Ureter (tissue), 1 donor: ENCODE data around the gene ARHGEF10L. TPM values are rescaled to one million over a fixed set of nuclear protein-coding genes. Genes with fewer than 3 reads are reported as not detected.

ENCODE experiments used
- DNase-seq: peaks from one replicate; pipeline ENCODE4 v3.0.0-alpha.2; 2020; ENCODE audit warnings: low spot score
- total RNA-seq: library from RNA; stranded (reverse); gene quantifications from one replicate; pipeline ENCODE4 v1.2.4, GENCODE V29; 2023
- donor health status: DM: yes; HTN: yes; CAD: no.

ARHGEF10L gene
- total RNA-seq, 1 donor from 2014 or later, result 166 TPM

DNA sequence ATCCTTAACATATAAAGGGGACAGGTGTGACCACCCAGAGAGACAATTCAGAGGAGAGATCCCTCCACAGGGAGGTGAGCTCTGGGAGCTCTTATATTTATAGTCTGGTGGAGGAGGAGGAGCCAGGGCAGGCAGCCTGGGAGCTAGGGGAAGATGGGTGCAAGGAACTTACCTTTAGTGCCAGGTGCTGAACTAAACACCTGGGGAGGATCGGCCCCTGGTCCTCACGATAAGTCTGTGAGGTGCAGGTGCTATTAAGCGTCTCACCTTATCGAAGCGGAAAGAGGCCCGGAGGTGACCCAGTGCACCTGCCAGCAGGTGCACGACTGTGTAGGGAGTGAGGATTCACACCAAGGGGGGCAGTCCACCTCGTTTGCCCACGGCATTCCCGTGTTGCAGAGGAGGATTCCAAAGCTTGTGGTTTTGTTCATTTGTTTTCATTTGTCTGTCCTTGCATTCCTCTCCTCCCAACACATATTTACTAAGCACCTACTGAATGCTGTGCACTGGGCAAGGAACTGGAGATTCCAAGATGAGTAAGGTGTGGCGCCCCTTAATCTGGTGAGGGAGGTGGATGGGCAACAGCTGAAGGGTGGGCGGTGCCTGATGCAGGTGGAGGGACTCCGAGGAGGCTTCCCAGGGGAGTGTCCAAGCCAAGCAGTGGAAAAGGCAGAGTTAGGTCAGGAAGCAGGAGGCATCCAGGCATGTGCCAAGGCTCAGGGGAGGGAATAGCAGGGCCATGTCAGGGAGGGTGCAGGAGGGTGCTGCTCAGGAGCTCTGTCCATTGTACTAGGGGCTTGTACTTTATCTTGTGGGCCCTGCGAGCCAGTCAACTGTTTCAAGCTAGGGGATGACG, 11.5 kb downstream of the ARHGEF10L start:
- DNase-seq, result no peak

GRCh38 chr1:17551755-17552234, 12.3 kb downstream of the ARHGEF10L start:
- DNase-seq, result peak; percentile 62

DNA sequence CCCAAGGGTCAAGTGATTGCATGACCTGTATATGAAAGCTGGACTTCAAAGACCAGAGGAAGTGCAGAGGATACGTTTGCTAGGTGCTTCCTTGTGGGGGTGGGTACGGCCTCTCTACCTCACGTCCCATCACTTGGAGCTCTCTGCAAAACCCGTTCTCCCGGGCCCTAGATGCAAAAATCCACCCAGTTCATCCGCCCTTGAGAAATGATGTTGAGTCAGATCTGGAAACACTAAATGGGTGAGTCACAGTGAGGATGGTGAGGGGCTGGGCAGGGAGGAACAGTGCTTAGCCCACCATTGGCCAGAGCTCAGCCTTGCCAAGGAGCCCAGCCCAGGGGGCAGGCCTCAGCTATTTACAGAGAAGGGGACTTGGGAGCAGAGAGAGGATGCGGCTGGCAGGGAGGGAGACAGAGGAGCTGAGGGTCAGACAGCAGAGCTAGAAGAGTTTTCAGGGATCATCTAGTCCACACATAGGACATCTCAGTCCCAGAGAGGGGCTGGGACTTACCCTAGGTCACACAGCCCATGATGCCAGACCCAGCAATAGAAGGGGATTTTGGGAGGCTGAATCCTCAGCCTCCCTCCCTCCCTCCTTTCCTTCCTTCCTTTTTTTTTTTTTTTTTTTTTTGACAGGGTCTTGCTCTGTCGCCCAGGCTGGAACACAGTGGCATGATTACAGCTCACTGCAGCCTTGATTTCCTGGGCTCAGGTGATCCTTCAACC, 14.6 kb downstream of the ARHGEF10L start:
- peak; percentile 83 for DNase-seq

DNA sequence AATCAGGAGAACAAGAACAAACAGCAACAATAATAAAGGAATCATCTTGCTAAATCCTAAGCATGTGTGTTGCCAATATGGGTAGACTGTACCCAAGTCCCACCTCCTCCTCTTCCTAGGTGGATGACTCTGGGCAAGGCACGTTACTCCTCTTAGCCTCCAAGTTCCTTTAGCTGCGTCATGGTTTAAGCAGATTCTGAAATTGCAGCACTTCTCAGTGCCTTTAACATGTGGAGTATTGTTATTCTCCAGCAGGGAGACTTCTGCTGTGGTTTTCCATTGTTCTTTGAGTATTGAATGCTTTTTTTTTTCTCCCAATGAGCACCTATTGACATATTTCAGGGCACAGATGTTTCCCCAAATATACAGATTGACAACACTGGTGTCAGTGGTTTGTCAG, 15.5 kb downstream of the ARHGEF10L start:
- no peak for DNase-seq

DNA sequence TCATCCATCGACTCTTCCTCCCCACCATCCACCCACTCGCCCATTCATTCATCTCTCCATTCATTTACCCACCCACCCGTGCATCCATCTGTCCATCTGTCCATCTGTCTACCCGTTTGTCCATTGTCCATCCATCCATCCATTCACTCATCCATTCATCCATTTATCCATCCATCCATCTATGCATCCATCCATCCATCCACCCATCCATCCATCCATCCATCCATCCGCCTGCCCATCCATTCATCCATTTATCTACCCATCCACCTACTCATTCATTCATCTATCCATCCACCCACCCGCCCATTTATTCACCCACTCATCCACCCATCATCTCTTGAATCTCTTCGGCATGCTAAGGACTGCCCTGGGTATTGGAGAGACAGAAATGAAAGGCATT, 18.5 kb downstream of the ARHGEF10L start:
- DNase-seq, result no peak

GRCh38 chr1:17558541-17558940, 19.0 kb downstream of the ARHGEF10L start:
- no peak for DNase-seq

GRCh38 chr1:17558954-17559614, 19.6 kb downstream of the ARHGEF10L start:
- no peak for DNase-seq

DNA sequence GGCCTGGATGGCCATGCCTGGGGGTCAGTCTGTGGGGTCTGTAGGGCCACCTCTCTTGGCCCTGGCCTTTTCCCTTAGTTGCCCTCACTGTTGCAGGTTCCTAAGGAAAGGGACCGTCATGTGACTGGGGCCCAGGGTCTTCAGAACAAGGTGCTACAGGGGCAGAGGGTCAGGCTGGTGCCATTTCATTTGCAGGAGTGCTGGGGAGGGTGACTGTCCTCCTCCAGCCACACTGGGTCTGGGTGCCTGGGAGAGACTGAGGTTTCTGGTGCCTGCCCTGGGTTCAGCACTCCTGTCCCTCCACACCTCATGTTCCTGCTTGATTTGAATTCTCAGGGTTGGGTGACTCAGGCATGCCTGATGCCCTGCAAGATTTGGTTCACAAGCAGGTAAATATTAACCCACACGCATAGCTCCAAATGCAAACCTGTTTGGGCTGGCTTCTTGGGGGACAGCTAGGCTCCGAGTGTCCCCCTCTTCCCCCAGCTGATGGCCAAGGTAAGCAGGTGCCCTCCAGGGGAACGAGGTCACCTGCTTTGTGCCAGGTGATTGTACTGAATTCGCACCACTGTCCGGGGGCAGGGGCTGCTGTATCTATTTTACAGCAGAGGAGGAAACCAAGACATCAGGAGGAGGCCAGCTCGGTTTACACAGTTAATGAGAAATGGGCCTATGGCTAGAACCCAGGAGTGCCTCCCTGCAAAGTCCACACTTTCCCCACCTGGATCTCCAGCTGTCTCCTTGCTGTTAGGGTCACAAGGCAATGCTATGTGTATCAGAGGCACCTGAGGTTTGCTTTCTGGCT, 20.3 kb downstream of the ARHGEF10L start:
- peak; percentile 81 for DNase-seq

- DNase-seq, result no peak
Measured at GRCh38 chr1:17561247-17561548, 21.7 kb downstream of the ARHGEF10L start.

DNA sequence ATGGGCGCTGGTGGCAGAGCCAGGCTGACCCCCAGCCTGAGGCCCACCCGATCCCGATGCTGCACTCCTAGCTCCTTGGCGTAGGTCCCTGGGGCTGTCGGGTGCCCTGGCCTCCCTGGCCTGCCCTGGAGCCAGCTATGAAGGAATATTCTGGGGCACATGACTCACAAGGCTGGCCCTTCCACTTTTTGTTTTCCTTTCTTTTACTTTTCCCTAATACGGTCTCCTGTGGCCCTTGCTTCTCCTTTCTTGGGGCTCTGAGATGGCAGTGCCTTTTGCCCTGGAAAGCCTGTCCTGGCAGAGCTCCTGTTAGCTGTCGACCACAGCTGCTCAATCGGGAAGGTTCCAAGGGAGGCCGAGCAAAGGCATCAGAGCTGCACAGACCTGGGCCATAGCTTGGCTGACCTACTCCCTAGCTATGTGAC, 22.1 kb downstream of the ARHGEF10L start:
- peak; percentile 79 for DNase-seq

- no peak for DNase-seq
Measured at GRCh38 chr1:17562375-17562774, 22.9 kb downstream of the ARHGEF10L start.

DNA sequence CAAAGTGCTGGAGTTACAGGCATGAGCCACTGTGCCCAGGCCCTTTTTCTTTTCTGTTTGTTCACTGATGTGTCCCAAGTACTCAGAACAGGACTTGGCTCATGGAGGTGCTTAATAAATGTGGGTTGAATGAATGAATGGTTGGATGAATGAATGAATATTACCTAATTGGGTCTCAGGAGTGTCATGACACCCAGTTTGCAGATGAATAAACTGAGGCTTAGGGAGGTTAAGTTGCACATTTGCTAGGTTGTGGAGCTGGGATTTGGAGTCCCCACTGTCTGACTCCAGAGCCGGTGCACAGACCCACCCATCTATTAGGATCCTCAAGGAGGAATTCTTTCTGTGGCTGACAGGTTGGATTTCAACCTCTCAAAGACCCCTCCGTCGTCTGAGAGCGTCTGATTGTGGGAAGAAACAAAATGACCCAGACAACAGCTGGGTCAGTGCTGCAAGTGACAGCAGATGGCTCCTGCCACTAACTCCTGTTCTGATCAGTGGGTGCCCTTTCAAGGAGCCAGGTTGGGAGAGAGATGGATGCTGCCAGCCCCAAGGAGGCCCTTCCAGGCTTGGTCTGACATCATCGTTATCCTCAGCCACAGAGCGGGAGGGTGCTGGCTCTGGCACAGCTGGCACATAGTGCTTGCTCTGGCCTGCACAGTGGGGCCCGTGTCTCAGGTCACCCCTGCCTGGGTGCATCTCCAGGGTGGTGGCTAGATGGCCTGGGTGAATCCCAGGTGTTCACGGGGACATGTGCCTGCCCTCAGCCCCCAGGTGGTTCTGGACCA, 24.2 kb downstream of the ARHGEF10L start:
- no peak for DNase-seq

DNA sequence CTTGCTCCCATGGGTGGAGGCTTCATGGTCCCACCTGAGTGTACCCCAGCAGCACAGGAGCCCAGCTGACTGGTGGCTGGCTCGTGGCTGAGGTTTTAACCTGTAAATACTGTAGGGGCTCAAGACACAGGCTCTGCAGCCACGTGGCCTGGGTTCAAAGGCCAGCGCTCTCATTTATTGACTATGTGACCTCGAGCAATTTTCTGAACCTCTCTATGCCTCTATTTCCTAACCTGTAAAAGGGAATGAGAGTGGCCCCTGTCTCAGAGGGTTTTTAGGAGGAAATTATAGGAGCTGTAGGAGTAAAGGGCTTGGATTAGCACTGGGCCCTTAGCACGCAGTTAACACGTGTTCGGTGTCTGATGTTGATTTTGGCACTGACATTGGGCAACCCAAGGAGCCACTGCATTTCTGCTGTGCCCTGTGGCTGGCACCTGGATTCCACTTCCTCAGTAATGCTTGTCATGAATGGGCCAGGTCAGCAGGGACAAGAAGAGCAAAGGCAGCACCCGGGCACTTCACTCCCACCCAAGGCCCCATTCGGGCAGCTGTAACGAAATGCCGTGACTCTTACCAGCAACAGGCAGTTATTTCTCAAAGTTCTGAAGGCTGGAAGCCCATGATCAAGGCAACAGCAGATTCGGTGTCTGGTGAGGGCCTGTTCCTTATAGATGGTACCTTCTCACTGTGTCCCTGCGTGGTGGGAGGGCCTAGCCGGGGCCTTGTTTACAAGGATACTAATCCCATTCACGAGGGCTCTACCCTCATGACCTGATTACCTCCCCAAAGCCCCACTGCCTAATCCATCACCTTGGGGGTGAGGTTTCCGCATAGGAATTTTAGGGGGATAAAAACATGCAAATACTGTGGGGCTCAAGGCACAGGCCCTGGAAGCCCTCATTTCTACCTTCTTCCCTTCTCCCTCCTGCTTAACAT, 25.2 kb downstream of the ARHGEF10L start:
- DNase-seq, result peak; percentile 82

- no peak for DNase-seq
Measured at GRCh38 chr1:17565461-17566252, 26.2 kb downstream of the ARHGEF10L start.

- no peak for DNase-seq
Measured at GRCh38 chr1:17566417-17566816, 26.9 kb downstream of the ARHGEF10L start.

- DNase-seq, result no peak
Measured at GRCh38 chr1:17566892-17567291, 27.4 kb downstream of the ARHGEF10L start.

GRCh38 chr1:17567582-17567981, 28.1 kb downstream of the ARHGEF10L start:
- no peak for DNase-seq

DNA sequence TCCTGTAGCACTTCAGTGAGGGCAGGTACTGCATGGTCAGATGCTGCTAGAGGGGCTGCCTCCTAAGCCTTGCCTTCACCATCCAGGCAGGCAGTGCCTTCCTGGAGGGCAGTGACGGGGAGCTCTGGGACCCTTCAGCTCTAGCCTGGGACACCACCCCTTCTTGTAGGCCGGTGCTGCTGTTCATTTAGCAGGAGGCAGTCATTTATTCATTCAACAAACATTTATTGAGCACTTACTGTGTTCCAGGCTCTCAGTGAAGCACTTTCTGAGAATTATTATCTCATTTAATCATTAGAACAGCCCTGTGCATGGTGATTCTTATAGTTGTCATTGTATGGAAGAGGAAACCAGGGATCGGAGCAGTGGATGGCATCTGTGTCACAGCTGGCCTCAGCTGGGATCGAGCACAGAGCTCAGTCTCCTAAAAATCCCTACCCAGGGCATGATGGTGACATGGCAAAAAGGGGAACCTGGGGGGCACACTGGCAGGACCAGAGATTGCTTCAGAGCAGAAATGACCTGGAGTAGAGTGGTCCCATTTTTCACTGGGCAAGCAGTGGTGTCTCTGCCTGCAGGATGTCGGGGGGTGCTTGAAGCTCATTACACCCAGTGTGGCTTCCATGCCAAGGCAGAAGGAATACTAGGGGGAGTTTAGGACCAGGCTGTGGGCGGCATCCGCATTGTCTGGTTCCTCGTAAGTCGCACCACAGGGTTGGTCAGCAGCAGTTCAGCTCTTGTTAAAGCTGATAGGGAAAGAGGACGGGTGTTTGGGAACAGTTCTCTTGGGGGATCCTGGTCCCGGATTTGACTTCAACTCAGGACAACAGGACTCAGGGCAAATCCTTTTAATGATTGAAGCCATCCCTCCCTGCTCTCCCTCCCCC, 28.8 kb downstream of the ARHGEF10L start:
- DNase-seq, result no peak
